ENCODE results near the gene MUC4.
A peak's percentile ranks its signal among the peaks of the same experiment; 100 is the strongest.

The MUC4 gene

DNA sequence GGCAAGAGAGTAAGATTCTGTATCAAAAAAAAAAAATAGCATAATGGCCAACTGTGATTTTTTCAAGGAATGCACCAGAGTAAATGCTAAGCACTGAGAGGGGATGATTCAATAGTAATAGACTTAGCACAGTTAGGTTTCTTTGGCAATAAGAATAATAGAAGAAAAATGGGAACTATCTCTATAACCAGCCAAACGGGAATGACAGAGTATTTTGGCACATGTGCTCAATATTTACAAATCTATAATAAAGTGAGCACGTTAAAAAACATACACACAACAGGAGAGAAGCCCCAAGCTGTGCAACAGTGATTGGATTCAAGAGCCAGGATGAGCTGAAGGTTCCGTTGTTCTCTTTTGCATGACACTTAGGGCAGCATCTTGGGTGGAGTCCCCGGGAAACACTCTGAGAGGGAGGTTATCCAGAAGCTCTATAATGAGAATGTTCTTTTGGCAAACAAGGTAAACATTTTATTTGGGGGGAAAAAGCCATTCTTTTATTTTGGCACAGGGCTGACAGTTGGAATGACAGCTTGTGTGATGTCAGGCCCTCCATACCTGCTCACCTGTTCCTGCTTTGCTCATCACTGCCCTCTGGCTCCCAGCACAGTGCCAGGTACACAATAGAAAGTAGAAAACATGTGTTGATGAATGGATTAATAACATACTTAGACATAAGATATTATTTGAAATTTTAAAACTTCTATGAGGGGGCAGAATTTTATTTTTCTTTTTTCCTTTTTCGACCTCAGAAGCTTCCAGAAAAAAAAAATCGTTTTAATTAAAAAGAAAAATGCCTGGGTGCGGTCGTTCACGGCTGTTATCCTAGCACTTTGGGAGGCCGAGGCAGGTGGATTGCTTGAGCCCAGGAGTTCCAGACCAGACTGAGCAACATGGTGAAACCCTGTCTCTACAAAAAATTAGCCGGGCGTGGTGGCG is 44.0 kb upstream of the MUC4 start:
- no peak for DNase-seq (ENCODE audit: extremely low spot score)
- ChIA-PET POLR2A (no interaction called here), CTCF (interaction anchor here (0.7 to 15.5 kb wide), 5 partner anchors 17 to 58 kb away, joined by 3 to 254 read pairs (median 7); no protein-coding TSS in a partner anchor)
- TF ChIP-seq, protein P1, sequence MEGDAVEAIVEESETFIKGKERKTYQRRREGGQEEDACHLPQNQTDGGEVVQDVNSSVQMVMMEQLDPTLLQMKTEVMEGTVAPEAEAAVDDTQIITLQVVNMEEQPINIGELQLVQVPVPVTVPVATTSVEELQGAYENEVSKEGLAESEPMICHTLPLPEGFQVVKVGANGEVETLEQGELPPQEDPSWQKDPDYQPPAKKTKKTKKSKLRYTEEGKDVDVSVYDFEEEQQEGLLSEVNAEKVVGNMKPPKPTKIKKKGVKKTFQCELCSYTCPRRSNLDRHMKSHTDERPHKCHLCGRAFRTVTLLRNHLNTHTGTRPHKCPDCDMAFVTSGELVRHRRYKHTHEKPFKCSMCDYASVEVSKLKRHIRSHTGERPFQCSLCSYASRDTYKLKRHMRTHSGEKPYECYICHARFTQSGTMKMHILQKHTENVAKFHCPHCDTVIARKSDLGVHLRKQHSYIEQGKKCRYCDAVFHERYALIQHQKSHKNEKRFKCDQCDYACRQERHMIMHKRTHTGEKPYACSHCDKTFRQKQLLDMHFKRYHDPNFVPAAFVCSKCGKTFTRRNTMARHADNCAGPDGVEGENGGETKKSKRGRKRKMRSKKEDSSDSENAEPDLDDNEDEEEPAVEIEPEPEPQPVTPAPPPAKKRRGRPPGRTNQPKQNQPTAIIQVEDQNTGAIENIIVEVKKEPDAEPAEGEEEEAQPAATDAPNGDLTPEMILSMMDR (IDR thresholded peaks at IDR 0.05; ENCODE audit: control extremely low read depth, extremely low read depth, low read depth, missing control alignments) = no peak

GRCh38 chr3:195854628-195855294 is 43.0 kb upstream of the MUC4 start:
- ChIA-PET POLR2A (no interaction called here), CTCF (interaction anchor here (1.3 to 15.5 kb wide), 3 partner anchors 38 to 295 kb away, joined by 3 to 254 read pairs (median 4); no protein-coding TSS in a partner anchor)
- TF ChIP-seq, protein P1 (IDR thresholded peaks at IDR 0.05; ENCODE audit: control extremely low read depth, extremely low read depth, low read depth, missing control alignments) = no peak
- no peak for DNase-seq (ENCODE audit: extremely low spot score)

GRCh38 chr3:195853996-195854395 is 42.3 kb upstream of the MUC4 start:
- ChIA-PET CTCF (interaction anchor here (1.3 to 15.5 kb wide), 3 partner anchors 38 to 294 kb away, joined by 3 to 254 read pairs (median 4); no protein-coding TSS in a partner anchor), POLR2A (no interaction called here)
- DNase-seq (ENCODE audit: extremely low spot score) = no peak
- TF ChIP-seq, protein P1 (IDR thresholded peaks at IDR 0.05; ENCODE audit: control extremely low read depth, extremely low read depth, low read depth, missing control alignments) = no peak

DNA sequence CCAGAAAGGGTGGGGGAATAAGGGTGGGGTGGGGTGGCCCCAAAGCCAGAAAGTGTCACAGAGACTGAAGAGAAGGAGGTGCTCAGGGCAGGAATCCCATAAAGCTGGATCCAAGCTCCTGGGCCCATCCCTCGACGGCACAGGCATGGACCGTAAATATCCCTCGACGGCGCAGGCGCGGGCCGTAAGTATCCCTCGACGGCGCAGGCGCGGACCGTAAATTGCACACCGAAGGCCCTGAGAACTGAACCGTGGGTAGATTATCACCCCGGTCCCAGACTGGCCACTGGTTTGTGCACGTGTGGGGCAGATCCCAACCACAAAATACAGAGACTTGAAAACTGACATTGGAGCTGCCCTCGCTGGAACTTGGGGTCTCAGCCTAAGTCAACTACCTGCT is 41.3 kb upstream of the MUC4 start:
- ChIA-PET POLR2A (no interaction called here), CTCF (interaction anchor here (1.0 to 15.5 kb wide), 4 partner anchors 10 to 66 kb away, joined by 3 to 254 read pairs (median 54); no protein-coding TSS in a partner anchor)
- TF ChIP-seq, protein P1 (IDR thresholded peaks at IDR 0.05; ENCODE audit: control extremely low read depth, extremely low read depth, low read depth, missing control alignments) = no peak
- no peak for DNase-seq (ENCODE audit: extremely low spot score)

DNA sequence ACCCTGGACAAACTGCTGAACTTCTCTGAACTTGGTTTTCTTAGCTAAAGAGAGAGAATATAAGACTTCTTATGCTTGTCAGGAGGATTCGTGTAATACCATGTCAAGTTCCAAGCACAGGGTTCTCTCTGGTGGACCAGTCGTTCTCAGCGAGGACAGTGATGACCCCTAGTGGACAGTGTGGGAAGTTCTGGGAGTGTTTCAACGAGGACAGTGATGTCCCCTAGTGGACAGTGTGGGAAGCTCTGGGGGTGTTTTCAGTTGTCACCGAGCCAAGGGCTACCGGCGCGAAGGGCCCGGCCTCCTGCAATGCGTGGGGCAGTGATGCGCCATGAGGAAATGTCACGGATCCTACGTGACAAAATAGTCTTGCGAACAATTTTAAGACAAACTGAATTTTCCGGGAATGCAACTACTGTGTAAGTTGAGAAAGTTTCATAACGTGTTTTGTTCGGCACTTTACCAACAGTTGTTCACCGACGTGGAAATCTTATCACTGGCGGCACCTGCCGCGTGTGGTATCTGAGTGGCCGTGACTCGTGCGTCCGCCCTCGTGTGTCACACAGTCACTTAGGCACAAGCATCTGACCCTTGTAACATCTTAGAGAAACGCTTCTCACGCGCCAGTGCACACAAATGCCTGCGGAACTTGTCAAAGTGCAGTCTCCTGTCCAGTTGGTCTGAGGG is 39.3 kb upstream of the MUC4 start:
- DNase-seq (ENCODE audit: extremely low spot score) = peak; percentile 92
- POLR2A ChIA-PET = no interaction called here
- TF ChIP-seq, protein P1 (IDR thresholded peaks at IDR 0.05; ENCODE audit: control extremely low read depth, extremely low read depth, low read depth, missing control alignments) = peak; percentile 99
- CTCF ChIA-PET = interaction anchor here (0.7 to 15.5 kb wide), 51 partner anchors 8 to 580 kb away, joined by 3 to 254 read pairs (median 5); partner anchors contain the start of genes APOD, MUC20, PPP1R2 and TNK2

Measured in GM10248 (cell line).